IPS DF 6.9 (cell line): ENCODE results near the gene ALAS2.
A peak's percentile ranks its signal among the peaks of the same experiment; 100 is the strongest.
"Not testable (repeated sequence)": the region's sequence is repeated elsewhere in the genome, so short reads cannot be mapped to it uniquely, and the experiment has no call there.

Experiments used
- DNase-seq: peaks from one replicate; pipeline ENCODE4 v3.0.0-alpha.2; 2013; ENCODE audit warnings: low read depth, low spot score
- H3K27ac ChIP-seq: one replicate; pipeline ENCODE4 v1.5.1; 2013; ENCODE audit warnings: low read length, control low read depth
- H3K27me3 ChIP-seq: 2 replicates; pipeline ENCODE4 v1.6.1; 2013; ENCODE audit warnings: mild to moderate bottlenecking, low read length; ENCODE audit not compliant: control insufficient read depth, insufficient read depth
- H3K36me3 ChIP-seq: 2 replicates; pipeline ENCODE4 v1.6.1; 2013; ENCODE audit warnings: low read length; ENCODE audit not compliant: control insufficient read depth, insufficient read depth
- H3K4me1 ChIP-seq: 2 replicates; pipeline ENCODE4 v1.6.1; 2013; ENCODE audit warnings: low read length; ENCODE audit not compliant: control insufficient read depth, insufficient read depth
- H3K4me3 ChIP-seq: 2 replicates; pipeline ENCODE4 v1.5.1; 2013; ENCODE audit warnings: mild to moderate bottlenecking, low read length
- H3K9me3 ChIP-seq: 2 replicates; pipeline ENCODE4 v1.6.1; 2013; ENCODE audit warnings: low read length, inconsistent platforms; ENCODE audit not compliant: control insufficient read depth, insufficient read depth
- WGBS: extraction: QIAGEN DNeasy Blood & Tissue Kit; methylation state at CpG from one replicate; pipeline ENCODE4 v1.1.7; 2013; ENCODE audit warnings: mixed read lengths, missing lambda C conversion rate; ENCODE audit not compliant: insufficient read length, insufficient coverage; 5-methylcytosine and 5-hydroxymethylcytosine counted together

The ALAS2 gene

GRCh38 chrX:55005256-55005655, 25.5 kb downstream of the ALAS2 start:
- no peaks in the 10 kb centered on the region for H3K27me3 ChIP-seq
- no peak overlapping the region for H3K27ac ChIP-seq
- DNase-seq = no peak
- no peaks in the 10 kb centered on the region for H3K9me3 ChIP-seq
- no peak overlapping the region for H3K4me3 ChIP-seq
- H3K4me1 ChIP-seq = 0 out of 2 replicates have a peak, but pooled peaks cover 1% of the 10 kb centered on the region
- H3K36me3 ChIP-seq = peaks cover 11% of the 10 kb centered on the region; the same call in 1 of the 2 replicates

DNA sequence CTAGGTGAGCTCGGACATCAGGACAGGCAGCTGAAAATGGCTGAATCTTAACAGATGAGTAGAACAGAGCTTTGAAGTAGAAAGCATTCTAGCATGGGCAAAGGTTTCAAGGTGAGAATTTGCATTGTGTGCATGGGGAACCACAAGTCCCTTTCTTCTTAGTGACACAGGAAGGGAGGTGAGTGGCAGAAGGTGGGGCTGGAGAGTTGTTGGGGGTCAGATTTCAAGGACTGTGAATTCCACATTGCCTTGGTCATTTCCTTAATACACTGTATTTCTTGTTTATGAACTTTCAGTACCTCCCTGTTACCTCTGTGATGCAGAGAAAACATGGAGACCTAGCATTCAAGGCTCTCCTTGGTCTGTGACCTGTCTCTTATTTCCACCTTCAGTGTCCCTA, 26.5 kb downstream of the ALAS2 start:
- peaks cover 11% of the 10 kb centered on the region; the same call in 1 of the 2 replicates for H3K36me3 ChIP-seq
- no CpG with 5 or more reads among the region's 1 CpG for WGBS
- 0 out of 2 replicates have a peak, but pooled peaks cover 1% of the 10 kb centered on the region for H3K4me1 ChIP-seq
- H3K9me3 ChIP-seq = no peaks in the 10 kb centered on the region
- no peak overlapping the region for H3K27ac ChIP-seq
- no peaks in the 10 kb centered on the region for H3K27me3 ChIP-seq
- H3K4me3 ChIP-seq = no peak overlapping the region
- no peak for DNase-seq

GRCh38 chrX:54999717-55000598, 30.8 kb downstream of the ALAS2 start, which contains the start of gene APEX2:
Gene APEX2, plus strand, starts transcription at chrX:55000363. Its CDS starts 60 bp downstream, at chrX:55000423.
- H3K4me1 ChIP-seq = no peaks in the 10 kb centered on the region
- no CpG with 5 or more reads among the region's 55 CpGs for WGBS
- peak within 1 kb of the TSS; percentile 97 for H3K4me3 ChIP-seq
- peak; percentile 48 for DNase-seq
- H3K9me3 ChIP-seq = no peaks in the 10 kb centered on the region
- H3K27me3 ChIP-seq = no peaks in the 10 kb centered on the region
- no peak within 1 kb of the TSS for H3K27ac ChIP-seq
- peaks cover 7% of the 10 kb centered on the region; the same call in 1 of the 2 replicates for H3K36me3 ChIP-seq

GRCh38 chrX:54995621-54996020, 35.2 kb downstream of the ALAS2 start:
- Histone ChIP-seq H3K4me3 (no peak overlapping the region), H3K9me3 (no peaks in the 10 kb centered on the region), H3K4me1 (no peaks in the 10 kb centered on the region), H3K27ac (no peak overlapping the region), H3K36me3 (no peaks in the 10 kb centered on the region), H3K27me3 (no peaks in the 10 kb centered on the region)
- no peak for DNase-seq

GRCh38 chrX:54994668-54995351, 36.0 kb downstream of the ALAS2 start:
- no peak overlapping the region for H3K27ac ChIP-seq
- no peaks in the 10 kb centered on the region for H3K27me3 ChIP-seq
- no peaks in the 10 kb centered on the region for H3K36me3 ChIP-seq
- DNase-seq = no peak
- H3K9me3 ChIP-seq = no peaks in the 10 kb centered on the region
- WGBS = no CpG with 5 or more reads among the region's 6 CpGs
- H3K4me3 ChIP-seq = no peak overlapping the region
- no peaks in the 10 kb centered on the region for H3K4me1 ChIP-seq

GRCh38 chrX:54994099-54994498, 36.7 kb downstream of the ALAS2 start, which contains the start of gene PFKFB1:
Gene PFKFB1, minus strand, starts transcription at chrX:54994188. Its CDS starts 181 bp downstream, at chrX:54994007.
- Histone ChIP-seq H3K4me3 (no peak within 1 kb of the TSS), H3K27me3 (no peaks in the 10 kb centered on the region), H3K4me1 (no peaks in the 10 kb centered on the region), H3K9me3 (no peaks in the 10 kb centered on the region), H3K27ac (no peak within 1 kb of the TSS), H3K36me3 (no peaks in the 10 kb centered on the region)
- no CpG with 5 or more reads among the region's 2 CpGs for WGBS
- no peak for DNase-seq

- Histone ChIP-seq H3K36me3 (no peaks in the 10 kb centered on the region), H3K9me3 (no peaks in the 10 kb centered on the region), H3K4me3 (no peak overlapping the region), H3K4me1 (no peaks in the 10 kb centered on the region), H3K27ac (no peak overlapping the region), H3K27me3 (no peaks in the 10 kb centered on the region)
- DNase-seq = no peak
- no CpG with 5 or more reads among the region's 1 CpG for WGBS
These were observed 37.7 kb downstream of the ALAS2 start for GRCh38 chrX:54992911-54993622.

DNA sequence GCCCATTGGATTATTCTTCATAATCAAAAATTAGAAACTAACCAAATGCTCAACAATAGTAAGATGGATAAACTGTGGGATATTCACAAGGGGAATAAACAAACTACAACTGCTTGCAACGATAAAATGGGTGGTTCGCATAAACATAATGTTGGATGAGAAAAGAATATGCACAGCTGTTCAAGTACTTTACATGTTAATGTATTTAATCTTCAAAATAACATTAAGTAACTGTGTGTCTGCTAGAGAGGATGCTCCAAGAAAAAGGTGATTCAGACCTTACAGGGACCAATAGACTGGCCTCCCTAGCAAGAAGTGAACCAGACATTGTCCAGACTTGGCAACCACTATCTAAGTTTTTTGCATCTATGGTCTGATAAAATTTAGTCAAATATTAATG, 39.1 kb downstream of the ALAS2 start:
- Histone ChIP-seq H3K9me3 (no peaks in the 10 kb centered on the region), H3K27me3 (no peaks in the 10 kb centered on the region), H3K4me3 (no peak overlapping the region), H3K36me3 (no peaks in the 10 kb centered on the region), H3K27ac (no peak overlapping the region), H3K4me1 (no peaks in the 10 kb centered on the region)
- no CpG with 5 or more reads among the region's 2 CpGs for WGBS
- DNase-seq = no peak

GRCh38 chrX:54983306-54983705, 47.5 kb downstream of the ALAS2 start:
- H3K36me3 ChIP-seq, H3K27me3 ChIP-seq, H3K4me3 ChIP-seq, DNase-seq, H3K4me1 ChIP-seq, H3K9me3 ChIP-seq, H3K27ac ChIP-seq: not testable (repeated sequence)
- no CpG with 5 or more reads among the region's 2 CpGs for WGBS

DNA sequence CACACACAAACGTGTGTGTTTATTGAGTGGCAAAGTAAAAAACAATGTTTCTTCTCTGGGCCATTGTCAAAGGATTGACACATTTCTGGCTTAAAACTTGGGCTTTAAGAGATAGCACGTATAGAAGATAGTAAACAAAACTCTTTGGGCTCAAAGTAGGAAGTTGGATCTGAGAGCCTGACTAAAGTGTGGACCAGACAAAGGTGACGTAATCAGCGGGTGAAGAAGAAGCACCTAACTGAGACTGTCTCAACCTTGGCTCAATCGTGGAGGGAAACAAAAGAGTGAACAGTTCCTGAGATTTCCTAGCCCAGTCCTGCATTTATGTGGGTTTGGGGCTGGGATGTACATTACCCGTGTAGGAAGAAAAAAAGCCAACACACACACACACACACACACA, 50.4 kb downstream of the ALAS2 start:
- DNase-seq = no peak
- Histone ChIP-seq H3K27ac (no peak overlapping the region), H3K4me3 (no peak overlapping the region), H3K36me3 (no peaks in the 10 kb centered on the region), H3K27me3 (no peaks in the 10 kb centered on the region), H3K4me1 (no peaks in the 10 kb centered on the region), H3K9me3 (no peaks in the 10 kb centered on the region)
- no CpG with 5 or more reads among the region's 6 CpGs for WGBS
